ENCODE measurements around the gene CFAP54.

CFAP54 gene

GRCh38 chr12:96773031-96773430, 283.7 kb downstream of the CFAP54 start:
- no peak for DNase-seq

- no peak for DNase-seq
Observed at GRCh38 chr12:96774496-96775256, 285.3 kb downstream of the CFAP54 start.

- DNase-seq, result no peak
Observed at GRCh38 chr12:96776908-96777307, 287.5 kb downstream of the CFAP54 start.

GRCh38 chr12:96780330-96780729, 291.0 kb downstream of the CFAP54 start:
- DNase-seq, result no peak

- DNase-seq, result no peak
Observed at GRCh38 chr12:96786791-96787190, 297.4 kb downstream of the CFAP54 start.

- DNase-seq, result no peak
Observed at GRCh38 chr12:96803969-96804368, 314.6 kb downstream of the CFAP54 start.

GRCh38 chr12:96806272-96806671, 316.9 kb downstream of the CFAP54 start:
- DNase-seq, result no peak

- DNase-seq, result no peak
Observed at GRCh38 chr12:96807741-96808140, 318.4 kb downstream of the CFAP54 start.

GRCh38 chr12:96808587-96808986, 319.2 kb downstream of the CFAP54 start:
- DNase-seq, result no peak

GRCh38 chr12:96809522-96809921, 320.1 kb downstream of the CFAP54 start:
- no peak for DNase-seq

- DNase-seq, result no peak
Observed at GRCh38 chr12:96810057-96810456, 320.7 kb downstream of the CFAP54 start.

GRCh38 chr12:96810477-96810876, 321.1 kb downstream of the CFAP54 start:
- DNase-seq, result no peak

GRCh38 chr12:96811083-96811482, 321.7 kb downstream of the CFAP54 start:
- DNase-seq, result no peak

- no peak for DNase-seq
Observed at GRCh38 chr12:96812153-96812552, 322.8 kb downstream of the CFAP54 start.

GRCh38 chr12:96814200-96814599, 324.8 kb downstream of the CFAP54 start:
- no peak for DNase-seq

GRCh38 chr12:96821592-96821991, 332.2 kb downstream of the CFAP54 start:
- DNase-seq, result no peak

- no peak for DNase-seq
Observed at GRCh38 chr12:96822641-96823040, 333.3 kb downstream of the CFAP54 start.

GRCh38 chr12:96824074-96824837, 334.9 kb downstream of the CFAP54 start:
- DNase-seq, result no peak

GRCh38 chr12:96824838-96825236, 335.5 kb downstream of the CFAP54 start:
- DNase-seq, result no peak

- no peak for DNase-seq
Observed at GRCh38 chr12:96828169-96828789, 338.9 kb downstream of the CFAP54 start.

- DNase-seq, result no peak
Observed at GRCh38 chr12:96829354-96829753, 340.0 kb downstream of the CFAP54 start.

GRCh38 chr12:96831346-96831745, 342.0 kb downstream of the CFAP54 start:
- DNase-seq, result no peak

GRCh38 chr12:96846293-96846692, 356.9 kb downstream of the CFAP54 start:
- no peak for DNase-seq

GRCh38 chr12:96850676-96851075, 361.3 kb downstream of the CFAP54 start:
- no peak for DNase-seq

Data from SHP77 treated with DMSO at 0.1 percent for 48 hours (cell line).